22Rv1 (cell line): ENCODE measurements around the gene PTRHD1.

Experiments
- ZFX ChIP-seq: fragments of 450-650 bp; IDR thresholded peaks from 2 replicates; pipeline ENCODE4 v1.6.1; 2017; ENCODE audit warnings: antibody characterized with exemption, borderline replicate concordance
- TF ChIP-seq, protein P1 (sequence below): fragments of 450-650 bp; IDR thresholded peaks from 2 replicates; pipeline ENCODE4 v1.5.1; 2017; ENCODE audit warnings: mild to moderate bottlenecking

DNA sequence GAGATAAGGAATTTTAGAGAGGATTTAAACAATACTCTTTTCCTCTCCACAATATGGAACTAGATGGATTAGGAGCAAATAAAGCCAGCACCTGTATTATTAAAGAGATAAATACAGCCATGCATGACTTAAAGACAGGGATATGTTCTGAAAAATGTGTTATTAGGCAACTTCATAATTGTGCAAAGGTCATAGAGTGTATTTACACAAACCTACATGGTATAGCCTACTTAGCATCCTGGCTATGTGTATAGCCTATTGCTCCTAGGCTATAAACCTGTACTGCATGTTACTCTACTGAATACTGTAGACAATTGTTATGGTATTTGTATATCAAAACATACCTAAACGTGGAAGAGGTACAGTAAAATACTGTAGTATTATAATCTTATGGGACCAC, 53.0 kb downstream of the PTRHD1 start:
- TF ChIP-seq, protein P1, sequence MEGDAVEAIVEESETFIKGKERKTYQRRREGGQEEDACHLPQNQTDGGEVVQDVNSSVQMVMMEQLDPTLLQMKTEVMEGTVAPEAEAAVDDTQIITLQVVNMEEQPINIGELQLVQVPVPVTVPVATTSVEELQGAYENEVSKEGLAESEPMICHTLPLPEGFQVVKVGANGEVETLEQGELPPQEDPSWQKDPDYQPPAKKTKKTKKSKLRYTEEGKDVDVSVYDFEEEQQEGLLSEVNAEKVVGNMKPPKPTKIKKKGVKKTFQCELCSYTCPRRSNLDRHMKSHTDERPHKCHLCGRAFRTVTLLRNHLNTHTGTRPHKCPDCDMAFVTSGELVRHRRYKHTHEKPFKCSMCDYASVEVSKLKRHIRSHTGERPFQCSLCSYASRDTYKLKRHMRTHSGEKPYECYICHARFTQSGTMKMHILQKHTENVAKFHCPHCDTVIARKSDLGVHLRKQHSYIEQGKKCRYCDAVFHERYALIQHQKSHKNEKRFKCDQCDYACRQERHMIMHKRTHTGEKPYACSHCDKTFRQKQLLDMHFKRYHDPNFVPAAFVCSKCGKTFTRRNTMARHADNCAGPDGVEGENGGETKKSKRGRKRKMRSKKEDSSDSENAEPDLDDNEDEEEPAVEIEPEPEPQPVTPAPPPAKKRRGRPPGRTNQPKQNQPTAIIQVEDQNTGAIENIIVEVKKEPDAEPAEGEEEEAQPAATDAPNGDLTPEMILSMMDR: no peak
- no peak for TF ChIP-seq ZFX
